Femur (tissue), 1 donor: ENCODE data around the gene KIR2DL1.
"Not testable (repeated sequence)": the region's sequence is repeated elsewhere in the genome, so short reads cannot be mapped to it uniquely, and the experiment has no call there.

Experiments used
- DNase-seq: peaks from one replicate; pipeline ENCODE4 v3.0.0-alpha.2; 2017

Gene KIR2DL1

GRCh38 chr19:54771018-54771960 lies 1.7 kb downstream of the KIR2DL1 start:
- not testable (repeated sequence) for DNase-seq

GRCh38 chr19:54772666-54773065 lies 3.1 kb downstream of the KIR2DL1 start:
- DNase-seq: not testable (repeated sequence)

- not testable (repeated sequence) for DNase-seq
Measured at GRCh38 chr19:54775095-54775815, 5.7 kb downstream of the KIR2DL1 start.

- DNase-seq: not testable (repeated sequence)
Measured at GRCh38 chr19:54775830-54776229, 6.2 kb downstream of the KIR2DL1 start.

GRCh38 chr19:54777851-54778250 lies 8.3 kb downstream of the KIR2DL1 start:
- DNase-seq: not testable (repeated sequence)

GRCh38 chr19:54778896-54779295 lies 9.3 kb downstream of the KIR2DL1 start:
- not testable (repeated sequence) for DNase-seq

- not testable (repeated sequence) for DNase-seq
Measured at GRCh38 chr19:54782916-54783315, 13.3 kb downstream of the KIR2DL1 start.

- DNase-seq: not testable (repeated sequence)
Measured at GRCh38 chr19:54786091-54786723, 16.6 kb downstream of the KIR2DL1 start.

GRCh38 chr19:54788154-54788553 lies 18.6 kb downstream of the KIR2DL1 start:
- not testable (repeated sequence) for DNase-seq

- DNase-seq: no peak
Measured at GRCh38 chr19:54790711-54791110, 21.1 kb downstream of the KIR2DL1 start.

- no peak for DNase-seq
Measured at GRCh38 chr19:54791476-54791875, 21.9 kb downstream of the KIR2DL1 start.

GRCh38 chr19:54792814-54793213 lies 23.2 kb downstream of the KIR2DL1 start:
- DNase-seq: no peak

- DNase-seq: no peak
Measured at GRCh38 chr19:54795758-54796157, 26.2 kb downstream of the KIR2DL1 start.

GRCh38 chr19:54803410-54803809 lies 33.8 kb downstream of the KIR2DL1 start, which contains the start of gene KIR2DL4:
TSS of gene KIR2DL4 (plus strand) at chr19:54803610. CDS start at chr19:54803652, 42 bp downstream.
- no peak for DNase-seq

GRCh38 chr19:54804101-54804500 lies 34.5 kb downstream of the KIR2DL1 start:
- no peak for DNase-seq

GRCh38 chr19:54804571-54804970 lies 35.0 kb downstream of the KIR2DL1 start:
- DNase-seq: no peak

- DNase-seq: no peak
Measured at GRCh38 chr19:54805665-54806515, 36.3 kb downstream of the KIR2DL1 start.

GRCh38 chr19:54806516-54806838 lies 36.9 kb downstream of the KIR2DL1 start:
- no peak for DNase-seq

GRCh38 chr19:54814571-54814970 lies 45.0 kb downstream of the KIR2DL1 start:
- not testable (repeated sequence) for DNase-seq

GRCh38 chr19:54816251-54816650 lies 46.7 kb downstream of the KIR2DL1 start, which contains the start of gene KIR3DL1:
TSS of gene KIR3DL1 (plus strand) at chr19:54816468.
- DNase-seq: not testable (repeated sequence)

GRCh38 chr19:54817670-54818536 lies 48.3 kb downstream of the KIR2DL1 start:
- no peak for DNase-seq
